HCT116 (cell line): Measurements from ENCODE around the gene HEATR5A.
"Not testable (repeated sequence)": the region's sequence is repeated elsewhere in the genome, so short reads cannot be mapped to it uniquely, and the experiment has no call there.

ENCODE experiments used
- CEBPB ChIP-seq: IDR thresholded peaks from 2 replicates; pipeline ENCODE4 v1.6.1; 2012; ENCODE audit warnings: low read depth
- CTCF ChIP-seq, 3 experiments: fragments of 200-600 bp in 1 of 3; sonication (generic) in 1 of 3; IDR thresholded peaks in 2 of 3; conservative IDR thresholded peaks in 1 of 3; 2 replicates each; pipeline ENCODE4 v1.5.1; 2012 to 2017; ENCODE audit warnings: low read depth in 2 of 3, low read length in 2 of 3, antibody characterized with exemption in 1 of 3, borderline replicate concordance in 1 of 3, control low read depth in 1 of 3, mild to moderate bottlenecking in 1 of 3, mixed read lengths in 1 of 3, mixed run types in 1 of 3, moderate library complexity in 1 of 3; ENCODE audit not compliant: insufficient read depth in 1 of 3
- ELF1 ChIP-seq: IDR thresholded peaks from 2 replicates; pipeline ENCODE4 v1.6.1; 2012; ENCODE audit warnings: low read depth, borderline replicate concordance
- EZH2 ChIP-seq: fragments of 200-600 bp; sonication (generic); IDR thresholded peaks from 2 replicates; pipeline ENCODE4 v1.6.1; 2017; ENCODE audit warnings: antibody characterized with exemption, mixed run types
- EZH2phosphoT487 ChIP-seq: fragments of 200-600 bp; IDR thresholded peaks from 2 replicates; pipeline ENCODE4 v1.6.1; 2018; ENCODE audit warnings: antibody characterized with exemption, borderline replicate concordance
- FOSL1 ChIP-seq: IDR thresholded peaks from 2 replicates; pipeline ENCODE4 v1.6.1; 2012; ENCODE audit warnings: low read depth
- POLR2A ChIP-seq: IDR thresholded peaks from 2 replicates; pipeline ENCODE4 v1.7.0; 2011; ENCODE audit warnings: borderline replicate concordance; ENCODE audit not compliant: insufficient read depth, insufficient read length; ENCODE audit errors: extremely low read depth
- POLR2AphosphoS5 ChIP-seq: IDR thresholded peaks from 2 replicates; pipeline ENCODE4 v1.6.1; 2011; ENCODE audit warnings: mild to moderate bottlenecking, low read depth, low read length, moderate library complexity
- TCF7L2 ChIP-seq: IDR thresholded peaks from 2 replicates; pipeline ENCODE4 v1.7.0; 2011; ENCODE audit warnings: borderline replicate concordance, inconsistent platforms; ENCODE audit not compliant: insufficient read depth, insufficient read length; ENCODE audit errors: extremely low read depth
- YY1 ChIP-seq: IDR thresholded peaks from 2 replicates; pipeline ENCODE4 v1.6.1; 2011; ENCODE audit warnings: low read length, low read depth, moderate library complexity, mild to moderate bottlenecking; ENCODE audit not compliant: insufficient replicate concordance; ENCODE audit errors: extremely low read depth
- ZNF274 ChIP-seq: fragments of 200-500 bp; sonication (Bioruptor generic); IDR thresholded peaks from 2 replicates; pipeline ENCODE4 v1.6.1; 2014; ENCODE audit warnings: mild to moderate bottlenecking, low read depth, low read length, inconsistent platforms

DNA sequence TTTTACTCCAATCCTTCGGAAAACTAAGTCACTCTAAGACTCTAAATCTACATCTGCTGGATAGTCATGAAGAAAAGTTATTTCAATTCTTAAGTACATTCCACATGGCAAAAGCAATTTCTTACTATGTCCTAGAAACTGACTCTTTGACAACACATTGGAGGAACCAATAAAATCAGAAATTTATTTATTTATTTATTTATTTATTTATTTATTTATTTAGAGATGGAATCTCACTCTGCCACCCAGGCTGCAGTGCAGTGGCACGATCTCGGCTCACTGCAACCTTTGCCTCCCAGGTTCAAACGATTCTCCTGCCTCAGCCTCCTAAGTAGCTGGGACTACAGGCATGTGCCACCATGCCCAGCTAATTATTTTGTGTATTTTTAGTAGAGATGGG, 58.6 kb downstream of the HEATR5A start:
- TF ChIP-seq CTCF (IDR thresholded peaks at IDR 0.05 in 2 of 3, conservative IDR thresholded peaks at IDR 0.05 in 1 of 3; ENCODE audit: borderline replicate concordance in 1 of 3, insufficient read depth in 1 of 3, low read depth in 2 of 3, low read length in 2 of 3); FOSL1; POLR2AphosphoS5; EZH2; EZH2phosphoT487; ELF1; POLR2A; CEBPB; ZNF274; TCF7L2; YY1: not testable (repeated sequence)
